Measurements from ENCODE around the gene HERC2.

HERC2 gene

GRCh38 chr15:28101983-28102441 is 220.0 kb downstream of the HERC2 start:
- in situ Hi-C loops (cut with HindIII; ENCODE audit: low sequenced_read_pairs): no loop called here
- DNase-seq (ENCODE audit: low read depth): no peak
- no peak overlapping the region for H3K4me3 ChIP-seq (ENCODE audit: low read depth, low read length)
- TF ChIP-seq, protein P1, sequence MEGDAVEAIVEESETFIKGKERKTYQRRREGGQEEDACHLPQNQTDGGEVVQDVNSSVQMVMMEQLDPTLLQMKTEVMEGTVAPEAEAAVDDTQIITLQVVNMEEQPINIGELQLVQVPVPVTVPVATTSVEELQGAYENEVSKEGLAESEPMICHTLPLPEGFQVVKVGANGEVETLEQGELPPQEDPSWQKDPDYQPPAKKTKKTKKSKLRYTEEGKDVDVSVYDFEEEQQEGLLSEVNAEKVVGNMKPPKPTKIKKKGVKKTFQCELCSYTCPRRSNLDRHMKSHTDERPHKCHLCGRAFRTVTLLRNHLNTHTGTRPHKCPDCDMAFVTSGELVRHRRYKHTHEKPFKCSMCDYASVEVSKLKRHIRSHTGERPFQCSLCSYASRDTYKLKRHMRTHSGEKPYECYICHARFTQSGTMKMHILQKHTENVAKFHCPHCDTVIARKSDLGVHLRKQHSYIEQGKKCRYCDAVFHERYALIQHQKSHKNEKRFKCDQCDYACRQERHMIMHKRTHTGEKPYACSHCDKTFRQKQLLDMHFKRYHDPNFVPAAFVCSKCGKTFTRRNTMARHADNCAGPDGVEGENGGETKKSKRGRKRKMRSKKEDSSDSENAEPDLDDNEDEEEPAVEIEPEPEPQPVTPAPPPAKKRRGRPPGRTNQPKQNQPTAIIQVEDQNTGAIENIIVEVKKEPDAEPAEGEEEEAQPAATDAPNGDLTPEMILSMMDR (IDR thresholded peaks at IDR 0.05; ENCODE audit: low read depth, low read length, missing control alignments): no peak

DNA sequence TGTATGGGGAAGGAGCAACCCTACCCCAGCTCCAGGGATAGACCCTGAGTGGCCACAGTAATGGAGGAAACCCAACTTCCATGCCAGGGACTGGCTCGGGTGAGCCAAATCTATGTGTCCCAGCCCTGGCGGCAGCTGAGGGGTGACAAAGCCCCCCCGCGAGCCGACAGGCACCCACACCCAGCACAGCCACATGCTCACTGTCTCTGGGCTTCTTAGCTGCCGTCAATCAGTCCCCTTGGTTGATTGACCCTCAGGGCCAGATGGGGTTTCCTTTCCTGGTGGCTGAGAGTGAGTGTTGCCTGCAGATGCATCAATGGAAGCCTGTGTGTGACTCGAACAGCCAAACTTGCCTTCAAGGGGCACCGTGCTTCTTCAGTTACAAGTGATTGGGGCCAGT is 220.8 kb downstream of the HERC2 start:
- TF ChIP-seq, protein P1 (IDR thresholded peaks at IDR 0.05; ENCODE audit: low read depth, low read length, missing control alignments): no peak
- no peak overlapping the region for H3K4me3 ChIP-seq (ENCODE audit: low read depth, low read length)
- in situ Hi-C loops (cut with HindIII; ENCODE audit: low sequenced_read_pairs): no loop called here
- DNase-seq (ENCODE audit: low read depth): no peak

- no peak overlapping the region for H3K4me3 ChIP-seq (ENCODE audit: low read depth, low read length)
- in situ Hi-C loops (cut with HindIII; ENCODE audit: low sequenced_read_pairs): no loop called here
- no peak for DNase-seq (ENCODE audit: low read depth)
- TF ChIP-seq, protein P1 (IDR thresholded peaks at IDR 0.05; ENCODE audit: low read depth, low read length, missing control alignments): no peak
These were observed 221.3 kb downstream of the HERC2 start for GRCh38 chr15:28100516-28101195.

GRCh38 chr15:28099555-28100140 is 222.3 kb downstream of the HERC2 start:
- no peak for DNase-seq (ENCODE audit: low read depth)
- in situ Hi-C loops (cut with HindIII; ENCODE audit: low sequenced_read_pairs): no loop called here
- TF ChIP-seq, protein P1 (IDR thresholded peaks at IDR 0.05; ENCODE audit: low read depth, low read length, missing control alignments): no peak
- peak overlapping the region; percentile 22 for H3K4me3 ChIP-seq (ENCODE audit: low read depth, low read length)

GRCh38 chr15:28098766-28099554 is 223.0 kb downstream of the HERC2 start, which contains the start of gene OCA2:
Gene OCA2 (minus strand): TSS chr15:28099315. CDS start chr15:28081874, 17,441 bp downstream.
- DNase-seq (ENCODE audit: low read depth): peak; percentile 68
- peak within 1 kb of the TSS; percentile 22 for H3K4me3 ChIP-seq (ENCODE audit: low read depth, low read length)
- TF ChIP-seq, protein P1 (IDR thresholded peaks at IDR 0.05; ENCODE audit: low read depth, low read length, missing control alignments): peak; percentile 37
- in situ Hi-C loops (cut with HindIII; ENCODE audit: low sequenced_read_pairs): no loop called here

DNA sequence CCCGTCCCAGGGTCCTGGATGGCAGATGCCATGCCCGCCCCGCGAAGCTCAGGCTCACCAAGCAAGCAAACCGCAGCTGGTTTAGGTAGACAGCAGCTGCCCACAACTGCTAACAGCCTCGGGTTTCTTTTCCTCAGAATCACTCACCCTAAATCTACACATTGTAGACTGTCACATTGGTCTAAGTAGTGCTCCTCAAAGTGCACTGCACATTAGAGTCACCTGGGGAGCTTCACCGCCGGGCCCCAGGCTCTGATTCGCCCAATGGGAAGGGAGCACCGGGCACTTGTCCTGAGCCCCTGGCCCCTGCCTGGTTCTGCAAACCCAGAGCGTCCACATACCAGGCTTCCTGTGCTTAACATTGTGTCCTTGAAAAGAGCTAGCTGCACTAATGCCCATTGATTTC is 223.6 kb downstream of the HERC2 start:
- H3K4me3 ChIP-seq (ENCODE audit: low read depth, low read length): no peak overlapping the region
- TF ChIP-seq, protein P1 (IDR thresholded peaks at IDR 0.05; ENCODE audit: low read depth, low read length, missing control alignments): no peak
- DNase-seq (ENCODE audit: low read depth): no peak
- in situ Hi-C loops (cut with HindIII; ENCODE audit: low sequenced_read_pairs): no loop called here

Data from astrocyte of the cerebellum (primary cell).